DMS114 treated with DMSO at 0.1 percent for 48 hours (cell line): ENCODE data around the gene HOXC13.

Experiments used
- DNase-seq: peaks from one replicate; lab custom pipeline; 2025; ENCODE audit not compliant: unreplicated experiment; lab: John Stamatoyannopoulos, UW

Gene HOXC13

GRCh38 chr12:53938326-53939140 is at the start of gene HOXC13:
TSS of gene HOXC13 (plus strand) at chr12:53938831. CDS start at chr12:53938907, 76 bp downstream.
- peak; percentile 99 for DNase-seq

GRCh38 chr12:53890081-53890480 is 48.5 kb upstream of the HOXC13 start:
- no peak for DNase-seq

- no peak for DNase-seq
Measured at GRCh38 chr12:53892762-53893395, 45.8 kb upstream of the HOXC13 start.

- DNase-seq, result no peak
Measured at GRCh38 chr12:53899230-53899629, 39.4 kb upstream of the HOXC13 start.

- no peak for DNase-seq
Measured at GRCh38 chr12:53907103-53907502, 31.5 kb upstream of the HOXC13 start.

- no peak for DNase-seq
Measured at GRCh38 chr12:53916788-53917655, 21.6 kb upstream of the HOXC13 start.

- DNase-seq, result no peak
Measured at GRCh38 chr12:53924521-53925405, 13.9 kb upstream of the HOXC13 start.

- DNase-seq, result no peak
Measured at GRCh38 chr12:53927220-53928029, 11.2 kb upstream of the HOXC13 start.

GRCh38 chr12:53928054-53928835 is 10.4 kb upstream of the HOXC13 start:
- no peak for DNase-seq

GRCh38 chr12:53929527-53929926 is 9.1 kb upstream of the HOXC13 start:
- DNase-seq, result no peak

- no peak for DNase-seq
Measured at GRCh38 chr12:53930591-53931255, 7.9 kb upstream of the HOXC13 start.

- no peak for DNase-seq
Measured at GRCh38 chr12:53931844-53932581, 6.6 kb upstream of the HOXC13 start.

- no peak for DNase-seq
Measured at GRCh38 chr12:53932915-53933314, 5.7 kb upstream of the HOXC13 start.

- no peak for DNase-seq
Measured at GRCh38 chr12:53935383-53936341, 3.0 kb upstream of the HOXC13 start.

- no peak for DNase-seq
Measured at GRCh38 chr12:53937099-53937498, 1.5 kb upstream of the HOXC13 start.

GRCh38 chr12:53937596-53938325 is 870 bp upstream of the HOXC13 start:
- DNase-seq, result no peak
